Erythroblast (primary cell): ENCODE results near the gene LGALSL.

Experiments used
- GATA1 ChIP-seq: IDR thresholded peaks from 2 replicates; pipeline ENCODE4 v1.6.1; 2011; ENCODE audit warnings: low read depth, mild to moderate bottlenecking, control low read depth, low read length, moderate library complexity
- POLR2A ChIP-seq: IDR thresholded peaks from 2 replicates; pipeline ENCODE4 v1.6.1; 2011; ENCODE audit warnings: mild to moderate bottlenecking, low read length

GRCh38 chr2:64417624-64418023 is 36.3 kb upstream of the LGALSL start:
- TF ChIP-seq POLR2A (no peak), GATA1 (no peak)
